ENCODE data around the gene UMODL1.
A peak's percentile ranks its signal among the peaks of the same experiment; 100 is the strongest.

DNA sequence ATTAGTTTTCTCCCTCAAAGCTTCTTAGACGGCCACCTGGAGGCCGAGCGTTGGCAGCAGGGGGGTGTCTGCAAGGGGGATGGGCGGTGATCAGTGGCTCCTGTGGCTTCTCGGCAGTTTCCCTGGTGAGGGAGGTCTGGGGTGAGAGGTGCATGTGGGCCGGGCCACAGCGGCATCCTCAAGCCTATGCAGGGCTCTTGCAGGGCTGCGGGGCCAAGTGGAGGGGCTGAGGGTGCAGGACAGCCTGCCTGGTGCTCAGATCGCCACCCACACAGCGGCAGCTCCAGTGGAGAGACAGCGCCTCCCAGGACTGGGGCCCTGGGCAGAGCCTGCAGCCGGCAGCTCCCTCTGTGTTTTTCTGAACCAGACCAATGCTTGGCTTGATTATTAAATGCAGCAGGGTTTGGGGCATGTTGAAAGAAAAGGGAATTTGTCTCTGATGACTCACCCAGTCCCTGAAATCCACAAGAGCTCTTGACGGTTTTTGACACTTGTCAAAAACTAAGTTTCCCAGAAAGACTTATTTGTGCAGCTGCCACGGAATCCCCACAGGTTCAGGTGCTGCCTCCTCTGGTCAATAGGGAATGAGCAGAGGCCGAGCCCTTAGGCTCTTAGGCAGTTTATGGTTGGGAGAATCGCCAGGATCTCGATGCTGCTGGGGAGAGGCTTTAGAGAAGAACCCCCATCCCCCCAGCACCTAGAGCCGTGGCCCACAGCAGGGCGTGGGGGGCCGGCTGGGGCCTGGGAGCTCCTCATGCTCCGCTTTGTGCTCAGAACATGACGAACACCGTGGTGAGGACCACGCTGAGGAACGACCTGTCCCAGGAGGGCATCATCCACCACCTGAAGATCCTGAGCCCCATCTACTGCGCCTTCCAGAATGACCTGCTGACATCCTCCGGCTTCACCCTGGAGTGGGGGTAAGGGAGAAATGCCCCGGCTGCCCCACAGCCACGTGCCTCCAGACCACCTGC lies 54.7 kb downstream of the UMODL1 start:
- TF ChIP-seq, protein P1, sequence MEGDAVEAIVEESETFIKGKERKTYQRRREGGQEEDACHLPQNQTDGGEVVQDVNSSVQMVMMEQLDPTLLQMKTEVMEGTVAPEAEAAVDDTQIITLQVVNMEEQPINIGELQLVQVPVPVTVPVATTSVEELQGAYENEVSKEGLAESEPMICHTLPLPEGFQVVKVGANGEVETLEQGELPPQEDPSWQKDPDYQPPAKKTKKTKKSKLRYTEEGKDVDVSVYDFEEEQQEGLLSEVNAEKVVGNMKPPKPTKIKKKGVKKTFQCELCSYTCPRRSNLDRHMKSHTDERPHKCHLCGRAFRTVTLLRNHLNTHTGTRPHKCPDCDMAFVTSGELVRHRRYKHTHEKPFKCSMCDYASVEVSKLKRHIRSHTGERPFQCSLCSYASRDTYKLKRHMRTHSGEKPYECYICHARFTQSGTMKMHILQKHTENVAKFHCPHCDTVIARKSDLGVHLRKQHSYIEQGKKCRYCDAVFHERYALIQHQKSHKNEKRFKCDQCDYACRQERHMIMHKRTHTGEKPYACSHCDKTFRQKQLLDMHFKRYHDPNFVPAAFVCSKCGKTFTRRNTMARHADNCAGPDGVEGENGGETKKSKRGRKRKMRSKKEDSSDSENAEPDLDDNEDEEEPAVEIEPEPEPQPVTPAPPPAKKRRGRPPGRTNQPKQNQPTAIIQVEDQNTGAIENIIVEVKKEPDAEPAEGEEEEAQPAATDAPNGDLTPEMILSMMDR (conservative IDR thresholded peaks at IDR 0.05; ENCODE audit: low read length): peak; percentile 52
- no peak for TF ChIP-seq EZH2phosphoT487 (IDR thresholded peaks at IDR 0.05; ENCODE audit: borderline replicate concordance, low read depth, low read length)

Measured in OCI-LY7 (cell line).